ENCODE results near the gene S1PR2.

DNA sequence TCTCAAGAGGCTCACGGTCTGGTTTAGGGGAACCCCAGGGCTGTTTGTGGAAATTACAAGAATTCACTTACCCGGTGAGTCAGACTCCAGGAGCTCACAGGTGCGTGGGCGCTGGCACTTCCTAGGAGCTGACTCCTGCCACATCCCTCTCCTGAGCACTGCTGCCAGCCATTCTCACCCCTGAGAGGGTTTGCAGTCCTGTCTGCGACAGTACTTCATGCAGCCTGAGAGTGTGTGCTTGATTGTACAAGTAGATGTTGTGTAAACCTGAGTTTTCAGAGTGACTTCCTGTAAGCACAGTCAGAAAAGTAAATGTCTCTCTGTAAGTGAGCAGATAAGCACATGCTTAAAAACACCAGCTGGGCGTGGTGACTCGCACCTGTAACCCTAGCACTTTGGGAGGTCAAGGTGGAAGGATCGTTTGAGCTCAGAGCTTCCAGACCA is 29.0 kb upstream of the S1PR2 start:
- TF ChIP-seq POLR2A (IDR thresholded peaks at IDR 0.05) (no peak), POLR2AphosphoS5 (IDR thresholded peaks at IDR 0.05) (no peak)
- TF ChIP-seq, protein P1, sequence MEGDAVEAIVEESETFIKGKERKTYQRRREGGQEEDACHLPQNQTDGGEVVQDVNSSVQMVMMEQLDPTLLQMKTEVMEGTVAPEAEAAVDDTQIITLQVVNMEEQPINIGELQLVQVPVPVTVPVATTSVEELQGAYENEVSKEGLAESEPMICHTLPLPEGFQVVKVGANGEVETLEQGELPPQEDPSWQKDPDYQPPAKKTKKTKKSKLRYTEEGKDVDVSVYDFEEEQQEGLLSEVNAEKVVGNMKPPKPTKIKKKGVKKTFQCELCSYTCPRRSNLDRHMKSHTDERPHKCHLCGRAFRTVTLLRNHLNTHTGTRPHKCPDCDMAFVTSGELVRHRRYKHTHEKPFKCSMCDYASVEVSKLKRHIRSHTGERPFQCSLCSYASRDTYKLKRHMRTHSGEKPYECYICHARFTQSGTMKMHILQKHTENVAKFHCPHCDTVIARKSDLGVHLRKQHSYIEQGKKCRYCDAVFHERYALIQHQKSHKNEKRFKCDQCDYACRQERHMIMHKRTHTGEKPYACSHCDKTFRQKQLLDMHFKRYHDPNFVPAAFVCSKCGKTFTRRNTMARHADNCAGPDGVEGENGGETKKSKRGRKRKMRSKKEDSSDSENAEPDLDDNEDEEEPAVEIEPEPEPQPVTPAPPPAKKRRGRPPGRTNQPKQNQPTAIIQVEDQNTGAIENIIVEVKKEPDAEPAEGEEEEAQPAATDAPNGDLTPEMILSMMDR (IDR thresholded peaks at IDR 0.05): no peak

Data from breast epithelium (tissue), 3 donors.